ENCODE measurements around the gene IDUA.

IDUA gene

GRCh38 chr4:991451-992296, 4.8 kb downstream of the IDUA start:
- no peak for DNase-seq (ENCODE audit: low read depth in 2 of 2)
- no peak overlapping the region for H3K4me3 ChIP-seq (replicated peaks in 1 of 2; ENCODE audit: low read depth in 2 of 2, low read length in 2 of 2)
- TF ChIP-seq, protein P1, sequence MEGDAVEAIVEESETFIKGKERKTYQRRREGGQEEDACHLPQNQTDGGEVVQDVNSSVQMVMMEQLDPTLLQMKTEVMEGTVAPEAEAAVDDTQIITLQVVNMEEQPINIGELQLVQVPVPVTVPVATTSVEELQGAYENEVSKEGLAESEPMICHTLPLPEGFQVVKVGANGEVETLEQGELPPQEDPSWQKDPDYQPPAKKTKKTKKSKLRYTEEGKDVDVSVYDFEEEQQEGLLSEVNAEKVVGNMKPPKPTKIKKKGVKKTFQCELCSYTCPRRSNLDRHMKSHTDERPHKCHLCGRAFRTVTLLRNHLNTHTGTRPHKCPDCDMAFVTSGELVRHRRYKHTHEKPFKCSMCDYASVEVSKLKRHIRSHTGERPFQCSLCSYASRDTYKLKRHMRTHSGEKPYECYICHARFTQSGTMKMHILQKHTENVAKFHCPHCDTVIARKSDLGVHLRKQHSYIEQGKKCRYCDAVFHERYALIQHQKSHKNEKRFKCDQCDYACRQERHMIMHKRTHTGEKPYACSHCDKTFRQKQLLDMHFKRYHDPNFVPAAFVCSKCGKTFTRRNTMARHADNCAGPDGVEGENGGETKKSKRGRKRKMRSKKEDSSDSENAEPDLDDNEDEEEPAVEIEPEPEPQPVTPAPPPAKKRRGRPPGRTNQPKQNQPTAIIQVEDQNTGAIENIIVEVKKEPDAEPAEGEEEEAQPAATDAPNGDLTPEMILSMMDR (IDR thresholded peaks at IDR 0.05; ENCODE audit: low read depth, low read length): no peak

GRCh38 chr4:992297-993110, 5.7 kb downstream of the IDUA start:
- peak in 1 of 2 donors; percentile 33 for DNase-seq (ENCODE audit: low read depth in 2 of 2)
- H3K4me3 ChIP-seq (replicated peaks in 1 of 2; ENCODE audit: low read depth in 2 of 2, low read length in 2 of 2): no peak overlapping the region
- TF ChIP-seq, protein P1 (IDR thresholded peaks at IDR 0.05; ENCODE audit: low read depth, low read length): no peak

DNA sequence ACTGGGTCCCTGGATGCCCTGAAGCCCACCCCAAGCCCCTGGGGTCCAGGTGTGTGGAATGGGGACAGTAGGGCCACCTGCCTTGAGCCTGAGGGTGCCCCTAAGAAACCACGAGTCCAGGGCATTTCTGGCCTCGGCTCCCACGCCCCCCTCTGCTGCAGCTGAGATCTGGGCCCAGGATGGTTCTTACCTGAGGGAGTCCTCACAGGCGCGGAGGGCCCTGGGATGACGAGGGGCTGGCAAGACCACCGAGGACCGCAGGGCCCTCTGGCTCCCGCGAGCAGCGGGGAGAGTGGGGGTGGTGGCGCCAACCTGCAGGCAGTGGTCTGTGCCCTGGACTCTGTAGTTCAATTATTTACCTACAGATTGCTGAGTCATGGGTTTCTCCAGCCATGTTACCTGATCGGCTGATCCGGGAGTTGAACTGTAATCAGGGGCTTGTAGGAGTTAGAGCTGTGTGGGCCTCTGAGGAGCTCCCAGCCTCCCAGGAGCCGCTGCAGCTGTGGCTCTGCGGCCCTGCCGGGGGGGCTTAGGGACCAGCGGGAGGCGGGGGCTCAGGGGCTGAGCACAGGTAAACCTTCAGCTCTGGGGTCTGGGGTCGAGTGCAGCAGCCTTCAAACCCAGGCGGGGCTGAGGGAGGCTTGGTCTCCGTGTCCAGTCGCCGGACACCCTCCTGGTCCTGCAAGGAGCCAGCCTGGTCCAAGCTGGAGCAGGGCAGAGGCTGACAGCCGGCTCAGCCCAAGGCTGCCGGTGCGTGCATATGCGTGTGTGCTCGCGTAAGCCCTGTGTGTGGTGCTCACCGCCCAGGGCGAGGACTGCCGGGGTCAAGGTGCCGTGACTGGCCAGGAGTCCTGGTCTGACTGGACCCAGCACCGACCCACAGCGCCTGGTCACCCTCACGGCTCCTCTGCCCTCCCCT, 6.5 kb downstream of the IDUA start, which contains the start of gene SLC26A1:
SLC26A1 (minus strand) TSS at position 294 of the 919 bp plus-strand sequence. CDS start 1,701 bp downstream, outside the sequence.
- H3K4me3 ChIP-seq (replicated peaks in 1 of 2; ENCODE audit: low read depth in 2 of 2, low read length in 2 of 2): no peak within 1 kb of the TSS
- TF ChIP-seq, protein P1 (IDR thresholded peaks at IDR 0.05; ENCODE audit: low read depth, low read length): no peak
- no peak for DNase-seq (ENCODE audit: low read depth in 2 of 2)

DNA sequence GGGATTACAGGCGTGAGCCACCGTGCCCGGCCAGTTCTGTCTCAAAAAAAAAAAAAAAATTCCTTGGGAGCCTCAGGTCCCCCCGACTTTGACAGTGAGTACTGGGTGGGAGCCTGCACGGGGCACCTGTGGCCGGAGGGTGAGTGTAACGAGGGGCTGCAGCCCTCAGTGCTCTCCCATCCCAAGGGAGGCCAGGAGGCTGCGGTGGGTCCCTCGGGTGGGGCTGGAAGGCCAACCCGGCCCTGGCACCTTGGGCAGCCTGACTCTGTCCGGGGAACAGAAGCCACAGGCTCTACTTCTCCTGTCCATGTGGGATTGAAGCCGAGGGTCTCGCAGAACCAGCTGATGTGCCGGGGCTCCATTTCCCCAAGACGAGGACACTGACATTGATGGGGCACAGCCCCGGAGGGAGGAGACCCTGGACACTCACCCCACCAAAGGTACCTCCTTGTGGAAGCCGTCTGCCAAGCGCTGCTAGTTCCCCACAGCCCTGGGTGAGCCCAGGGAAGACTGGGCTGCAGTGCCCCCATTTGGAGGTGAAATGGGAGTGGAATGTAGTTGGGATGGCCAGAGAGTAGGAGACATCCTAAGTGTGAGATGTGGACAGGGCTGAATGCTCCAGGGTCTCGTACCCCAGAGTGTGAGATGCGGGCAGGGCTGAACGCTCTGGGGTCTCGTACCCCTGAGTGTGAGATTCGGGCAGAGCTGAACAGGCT, 8.6 kb downstream of the IDUA start:
- no peak for DNase-seq (ENCODE audit: low read depth in 2 of 2)
- TF ChIP-seq, protein P1 (IDR thresholded peaks at IDR 0.05; ENCODE audit: low read depth, low read length): no peak
- no peak overlapping the region for H3K4me3 ChIP-seq (replicated peaks in 1 of 2; ENCODE audit: low read depth in 2 of 2, low read length in 2 of 2)

- TF ChIP-seq, protein P1 (IDR thresholded peaks at IDR 0.05; ENCODE audit: low read depth, low read length): no peak
- H3K4me3 ChIP-seq (replicated peaks in 1 of 2; ENCODE audit: low read depth in 2 of 2, low read length in 2 of 2): no peak overlapping the region
- DNase-seq (ENCODE audit: low read depth in 2 of 2): no peak
Observed at GRCh38 chr4:996030-996996, 9.5 kb downstream of the IDUA start.
